GM12878 (cell line): ENCODE results near the gene LBR. TPM values are rescaled to one million over a fixed set of nuclear protein-coding genes. Genes with fewer than 3 reads are reported as not detected.

Experiments
- ATAC-seq: fragments of 200-7000 bp; cut with Tn5 transposase; 3 replicates; pipeline ENCODE4 v1.9.1; 2020; ENCODE audit warnings: mild to moderate bottlenecking, moderate library complexity
- BruUV-seq: library from RNA; stranded (reverse); fragments of 400-500 nt; replicated peaks from 2 replicates; lab custom pipeline; 2021; lab: Mats Ljungman, UMichigan
- CTCF ChIA-PET: fragments of 300-600 bp; sonication (Branson Sonifier 250); formaldehyde crosslinking; extraction: SDS; loops from one replicate; lab custom pipeline; 2021; ENCODE audit warnings: inconsistent platforms; lab: Yijun Ruan, JAX
- POLR2A ChIA-PET: fragments of 350-600 bp; formaldehyde crosslinking; extraction: SDS; loops from one replicate; lab custom pipeline; 2021; ENCODE audit warnings: inconsistent platforms; lab: Charles Lee
- RAD21 ChIA-PET: fragments of 300-600 bp; sonication (Branson Sonifier 250); formaldehyde crosslinking; loops from one replicate; lab custom pipeline; 2023; ENCODE audit warnings: antibody characterized with exemption; ENCODE audit not compliant: unreplicated experiment; lab: Charles Lee
- SMC1A ChIA-PET: fragments of 300-600 bp; sonication (Branson Sonifier 250); formaldehyde crosslinking; loops from one replicate; lab custom pipeline; 2023; ENCODE audit not compliant: unreplicated experiment, uncharacterized antibody; lab: Charles Lee
- DNase-seq: peaks from one replicate; pipeline ENCODE4 v3.0.0-alpha.2; 2011; ENCODE audit warnings: low read depth, low spot score
- FAIRE-seq: peaks from 3 replicates; lab custom pipeline; 2011; peaks lifted over from hg19 to GRCh38; lab: Jason Lieb, UNC
- H2AFZ ChIP-seq: 2 replicates; pipeline ENCODE4 v1.6.0; 2011; ENCODE audit warnings: low read depth, low read length, control low read depth; ENCODE audit not compliant: control insufficient read depth
- H3K27ac ChIP-seq: 2 replicates; pipeline ENCODE4 v1.5.1; 2011; ENCODE audit warnings: control low read depth; ENCODE audit not compliant: control insufficient read depth, insufficient read depth
- H3K27me3 ChIP-seq, 2 experiments: replicated peaks in 1 of 2; 2 replicates each; pipeline versions ENCODE4 v1.6.0 to v1.6.1; 2011; ENCODE audit warnings: low read length in 1 of 2; ENCODE audit not compliant: control insufficient read depth in 2 of 2, insufficient read depth in 2 of 2
- H3K36me3 ChIP-seq, 2 experiments: 2 replicates each; pipeline ENCODE4 v1.5.1; 2011; ENCODE audit warnings: low read length in 1 of 2; ENCODE audit not compliant: control insufficient read depth in 2 of 2, insufficient read depth in 2 of 2
- H3K4me1 ChIP-seq: 2 replicates; pipeline ENCODE4 v1.6.1; 2011; ENCODE audit warnings: mild to moderate bottlenecking, low read length, moderate library complexity, mixed read lengths; ENCODE audit not compliant: control insufficient read depth, insufficient read depth
- H3K4me2 ChIP-seq: 2 replicates; pipeline ENCODE4 v1.6.0; 2011; ENCODE audit warnings: control low read depth; ENCODE audit not compliant: control insufficient read depth, insufficient read depth
- H3K4me3 ChIP-seq: fragments of 200-600 bp; sonication (generic); 2 replicates; pipeline ENCODE4 v1.5.1; 2016
- H3K79me2 ChIP-seq: 2 replicates; pipeline ENCODE4 v1.6.0; 2011; ENCODE audit warnings: low read length; ENCODE audit not compliant: control insufficient read depth, insufficient read depth
- H3K9ac ChIP-seq: 2 replicates; pipeline ENCODE4 v1.8.0; 2011; ENCODE audit warnings: low read length, control low read depth, mixed read lengths; ENCODE audit not compliant: control insufficient read depth, insufficient read depth
- H3K9me3 ChIP-seq: replicated peaks from 3 replicates; pipeline ENCODE4 v1.5.1; 2011; ENCODE audit warnings: mild to moderate bottlenecking, low read length; ENCODE audit not compliant: control insufficient read depth, insufficient read depth
- H4K20me1 ChIP-seq: 2 replicates; pipeline ENCODE4 v1.6.0; 2011; ENCODE audit not compliant: control insufficient read depth, insufficient read depth
- BHLHE40 ChIP-seq, 2 experiments: fragments of 450-650 bp in 1 of 2; IDR thresholded peaks; 2 replicates each; pipeline ENCODE4 v1.6.1; 2011 to 2017; ENCODE audit warnings: low read depth in 2 of 2, borderline replicate concordance in 1 of 2, improper control_type of control experiment in 1 of 2, low read length in 1 of 2, mild to moderate bottlenecking in 1 of 2
- BRCA1 ChIP-seq: IDR thresholded peaks from 2 replicates; pipeline ENCODE4 v1.6.1; 2011; ENCODE audit warnings: low read depth, low read length, improper control_type of control experiment
- CEBPB ChIP-seq, 2 experiments: fragments of 150-350 bp in 1 of 2; IDR thresholded peaks; 2 replicates each; pipeline ENCODE4 v1.6.1; 2012 to 2014; ENCODE audit warnings: low read depth in 2 of 2, low read length in 2 of 2, borderline replicate concordance in 1 of 2, inconsistent platforms in 1 of 2
- CHD2 ChIP-seq: IDR thresholded peaks from 2 replicates; pipeline ENCODE4 v1.6.1; 2011; ENCODE audit warnings: low read depth, low read length, improper control_type of control experiment, borderline replicate concordance
- CTCF ChIP-seq, 3 experiments: IDR thresholded peaks in 2 of 3; conservative IDR thresholded peaks in 1 of 3; 2 replicates each; pipeline ENCODE4 v1.5.1; 2011; ENCODE audit warnings: low read depth in 3 of 3, low read length in 3 of 3, mild to moderate bottlenecking in 3 of 3, control low read depth in 2 of 3, moderate library complexity in 2 of 3, inconsistent platforms in 1 of 3, mixed read lengths in 1 of 3; ENCODE audit not compliant: control insufficient read depth in 2 of 3, insufficient read depth in 1 of 3; ENCODE audit errors: extremely low read depth in 1 of 3
- DPF2 ChIP-seq: fragments of 450-650 bp; IDR thresholded peaks from 2 replicates; pipeline ENCODE4 v1.6.1; 2017; ENCODE audit warnings: mild to moderate bottlenecking
- E2F8 ChIP-seq: fragments of 450-650 bp; IDR thresholded peaks from 2 replicates; pipeline ENCODE4 v1.6.1; 2018; ENCODE audit warnings: mild to moderate bottlenecking, low read depth, moderate library complexity; ENCODE audit not compliant: partially characterized antibody
- FOXK2 ChIP-seq: fragments of 450-650 bp; IDR thresholded peaks from 2 replicates; pipeline ENCODE4 v1.6.1; 2017; ENCODE audit warnings: mild to moderate bottlenecking, moderate library complexity
- POLR2AphosphoS2 ChIP-seq: IDR thresholded peaks from 2 replicates; pipeline ENCODE4 v1.6.1; 2011; ENCODE audit warnings: low read depth, mild to moderate bottlenecking, low read length, improper control_type of control experiment, moderate library complexity
- SMARCA5 ChIP-seq: fragments of 450-650 bp; IDR thresholded peaks from 2 replicates; pipeline ENCODE4 v1.6.1; 2017; ENCODE audit warnings: mild to moderate bottlenecking
- SUZ12 ChIP-seq: fragments of 200-600 bp; sonication (generic); IDR thresholded peaks from one replicate; pipeline ENCODE4 v1.6.1; 2018; ENCODE audit warnings: antibody characterized with exemption, mild to moderate bottlenecking; ENCODE audit not compliant: unreplicated experiment
- WGBS: methylation state at CpG from one replicate; pipeline ENCODE4 v1.1.6; 2016; ENCODE audit warnings: low lambda C conversion rate; ENCODE audit not compliant: insufficient replicate concordance, insufficient coverage; ENCODE audit errors: missing lambda C conversion rate; 5-methylcytosine and 5-hydroxymethylcytosine counted together
- in situ Hi-C: fragments of 300-500 bp; cut with MboI; formaldehyde crosslinking; loops from 9 replicates; pipeline ENCODE4 v1.14.3; 2018; ENCODE audit warnings: mixed read lengths
- intact Hi-C: fragments of 100-400 bp; cut with micrococcal nuclease; formaldehyde crosslinking; loops from one replicate; pipeline ENCODE4 v1.14.2; 2022; ENCODE audit not compliant: unreplicated experiment
- polyA plus RNA-seq, 11 experiments: library from polyadenylated mRNA; depleted of rRNA in 4 of 11; unstranded in 6 of 11; stranded (reverse) in 5 of 11; fragments of >200 nt; fragmentation: Nextera tagmentation in 4 of 11; fragmentation: Illumina TruSeq in 1 of 11; extraction: Ambion mirVana in 4 of 11; extraction: Trizol in 1 of 11; gene quantifications; 1 replicate in 1 of 11; 2 replicates in 10 of 11; pipeline versions ENCODE4 v1.2.1 to v1.2.3, GENCODE V29; 2011 to 2016; ENCODE audit warnings: inconsistent platforms in 2 of 11, missing spikeins in 2 of 11, low read depth in 1 of 11
- total RNA-seq, 4 experiments: library from RNA; depleted of rRNA in 3 of 4; stranded (reverse); fragments of >200 nt in 3 of 4; fragmentation: Illumina TruSeq in 1 of 4; extraction: Trizol in 1 of 4; gene quantifications; 2 replicates each; pipeline versions ENCODE4 v1.2.1 to v1.2.3, GENCODE V29; 2013 to 2021

Gene LBR
- total and polyA plus RNA-seq, 10 of the 15 experiments (the other 5 are each of a cell fraction or from before 2014, with no cell fraction given) = 81.8 to 178 (median 114) TPM

- ChIA-PET POLR2A (no interaction called here), RAD21 (no interaction called here), CTCF (no interaction called here), SMC1A (interaction anchor here (1.5 kb wide), 1 partner anchor 35 kb away, joined by 4 read pairs; no protein-coding TSS in a partner anchor)
- no peaks in the 10 kb centered on the region for H3K4me1 ChIP-seq
- H2AFZ ChIP-seq = no peak overlapping the region
- no peaks in the 10 kb centered on the region for H3K9me3 ChIP-seq
- no peak overlapping the region for H3K4me3 ChIP-seq
- FAIRE-seq (no peak), DNase-seq (no peak), ATAC-seq (no peak)
- in situ Hi-C loops = no loop called here
- no peaks in the 10 kb centered on the region for H3K27me3 ChIP-seq
- no peaks in the 10 kb centered on the region for H3K36me3 ChIP-seq
- H4K20me1 ChIP-seq = no peaks in the 10 kb centered on the region
- H3K27ac ChIP-seq = no peak overlapping the region
- intact Hi-C loops = no loop called here
- no peaks in the 10 kb centered on the region for H3K79me2 ChIP-seq
- no peak overlapping the region for H3K9ac ChIP-seq
- H3K4me2 ChIP-seq = no peak overlapping the region
- TF ChIP-seq POLR2AphosphoS2 (no peak), SUZ12 (no peak), CEBPB (IDR thresholded peaks at IDR 0.05; ENCODE audit: borderline replicate concordance in 1 of 2, low read depth in 2 of 2, low read length in 2 of 2) (no peak), FOXK2 (no peak), BRCA1 (no peak), BHLHE40 (IDR thresholded peaks at IDR 0.05; ENCODE audit: borderline replicate concordance in 1 of 2, low read depth in 2 of 2, low read length in 1 of 2) (no peak), CHD2 (no peak), E2F8 (no peak), CTCF (IDR thresholded peaks at IDR 0.05 in 2 of 3, conservative IDR thresholded peaks at IDR 0.05 in 1 of 3; ENCODE audit: control insufficient read depth in 2 of 3, extremely low read depth in 1 of 3, insufficient read depth in 1 of 3, low read depth in 3 of 3, low read length in 3 of 3) (no peak), SMARCA5 (no peak), DPF2 (no peak)
- WGBS = 68% methylated on average over 4 of the region's 4 CpGs
- BruUV-seq = no TSS peak
Observed at GRCh38 chr1:225389843-225390242, 38.0 kb downstream of the LBR start.
